Kidney capillary endothelial cell (primary cell): Measurements from ENCODE around the gene EPB41L4B.

Source experiments
- DNase-seq: peaks from one replicate; pipeline ENCODE4 v3.0.0-alpha.2; 2018; ENCODE audit warnings: low spot score

EPB41L4B gene

DNA sequence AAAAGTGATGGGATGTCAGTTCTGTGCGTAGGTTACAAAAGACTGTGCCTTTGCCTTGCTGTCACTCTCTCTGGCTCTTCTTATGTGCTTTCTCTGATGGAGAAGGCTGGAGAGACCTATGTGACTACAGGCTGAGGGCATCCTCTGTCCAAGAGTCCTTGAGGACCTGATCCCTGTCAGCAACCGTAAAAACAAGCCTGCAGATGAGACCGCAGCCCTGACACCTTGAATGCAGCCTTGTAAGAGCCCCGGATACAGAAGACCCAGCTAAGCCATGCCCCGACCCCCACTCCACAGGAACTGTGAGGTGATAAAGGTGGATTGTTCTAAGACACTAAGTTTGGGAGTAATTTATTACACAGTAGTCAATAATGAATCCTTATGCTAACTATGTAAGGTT lies 121.2 kb downstream of the EPB41L4B start:
- no peak for DNase-seq

DNA sequence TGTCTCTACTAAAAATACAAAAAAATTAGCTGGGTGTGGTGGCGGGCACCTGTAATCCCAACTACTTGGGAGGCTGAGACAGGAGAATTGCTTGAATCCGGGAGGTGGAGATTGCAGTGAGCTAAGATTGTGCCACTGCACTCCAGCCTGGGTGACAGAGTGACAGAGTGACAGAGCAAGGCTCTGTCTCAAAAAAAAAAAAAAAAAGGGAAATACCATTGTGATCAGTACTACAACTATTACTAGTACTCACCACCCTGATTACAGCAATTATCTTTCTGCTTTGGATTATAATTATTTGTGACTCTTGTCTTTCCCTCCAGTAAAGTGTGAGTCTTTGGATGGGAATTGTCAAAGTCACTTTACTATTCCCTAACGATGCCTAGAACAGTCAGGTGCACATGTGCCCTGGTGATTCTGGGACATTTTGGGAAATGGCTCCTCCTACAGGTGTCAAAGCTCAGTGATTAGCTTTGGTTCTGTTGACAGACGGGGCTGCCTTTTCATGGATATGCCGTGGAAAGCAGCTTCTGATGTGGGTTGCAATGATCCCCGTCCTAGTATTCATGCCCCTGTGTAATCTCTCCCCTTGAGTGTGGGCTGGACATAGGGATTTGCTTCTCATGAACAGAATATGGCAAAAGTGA lies 122.0 kb downstream of the EPB41L4B start:
- no peak for DNase-seq

DNA sequence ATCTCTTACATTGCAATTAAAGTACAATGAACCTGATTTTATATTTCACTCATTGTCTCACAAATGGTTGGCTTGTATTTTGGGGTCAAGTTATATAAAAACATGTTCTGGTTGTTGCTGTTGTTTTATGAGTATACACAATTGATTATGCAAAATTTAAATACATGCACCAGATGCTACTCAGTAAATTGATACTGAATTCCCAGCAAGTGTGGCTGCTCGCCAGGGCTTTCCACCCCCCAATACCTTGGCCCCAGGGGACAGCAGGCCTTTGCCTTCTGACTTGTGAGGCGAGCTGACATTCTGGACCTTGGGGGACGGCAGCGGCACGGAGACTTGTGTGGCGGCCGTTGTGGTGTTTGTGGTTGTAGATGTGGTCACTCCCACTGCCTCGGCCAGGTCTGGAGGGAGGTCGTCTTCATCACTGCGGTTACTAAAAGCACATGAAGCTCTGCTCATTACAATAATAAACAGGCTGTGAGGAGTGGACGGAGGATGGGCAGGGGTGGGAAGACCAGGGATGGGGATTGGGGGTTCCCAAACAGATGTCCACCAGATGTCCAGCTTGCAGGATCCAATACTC lies 126.8 kb downstream of the EPB41L4B start:
- DNase-seq: no peak

DNA sequence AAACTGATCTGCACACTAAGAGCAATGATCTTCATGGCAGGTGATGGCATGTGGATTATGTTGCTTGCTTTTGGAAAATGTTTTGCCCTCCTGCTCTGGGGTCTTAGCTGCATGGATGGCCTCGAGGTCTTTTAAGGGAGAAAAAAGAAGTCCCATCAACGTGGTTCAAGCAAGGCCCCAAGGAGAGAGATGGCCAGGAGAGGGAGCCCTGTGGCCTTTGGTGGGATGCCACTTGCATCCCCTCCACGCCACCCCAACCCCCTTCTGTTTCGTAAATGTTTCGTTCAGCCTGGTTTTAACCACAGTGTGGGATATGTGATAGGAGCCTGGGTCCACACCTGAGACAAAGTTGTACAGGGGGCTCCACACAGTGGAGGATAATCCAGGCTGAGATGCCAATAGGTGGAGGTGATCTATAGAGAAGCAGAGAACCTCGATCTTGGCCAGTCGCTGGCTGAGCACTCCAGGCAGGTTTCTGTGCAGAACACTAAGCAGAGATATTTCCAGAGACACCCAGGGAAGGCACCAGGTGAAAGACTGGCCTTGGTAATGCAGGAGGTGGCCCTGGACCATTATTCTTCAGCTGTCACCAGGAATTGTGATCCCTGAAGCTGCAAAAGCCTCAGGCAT lies 128.0 kb downstream of the EPB41L4B start:
- DNase-seq: peak; percentile 12

DNA sequence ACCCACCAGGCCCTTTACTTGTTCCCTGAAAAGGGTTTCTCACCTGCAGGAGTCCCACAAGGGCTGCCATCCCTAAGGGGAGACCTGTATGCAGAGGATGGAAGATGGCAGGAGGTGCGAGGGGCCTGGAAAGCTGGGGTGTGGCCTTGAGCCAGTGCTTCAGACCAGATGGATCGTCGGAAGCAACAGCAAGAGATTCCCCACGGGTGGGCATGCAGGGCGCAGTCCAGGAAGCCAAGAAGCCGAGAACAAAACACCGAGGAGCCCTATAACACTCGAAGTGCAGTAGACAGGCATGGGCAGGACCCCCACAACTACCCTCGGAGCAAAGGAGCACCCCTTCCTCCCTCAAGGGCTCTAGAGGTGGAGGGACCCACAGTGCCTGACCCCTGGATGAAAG lies 129.1 kb downstream of the EPB41L4B start:
- DNase-seq: no peak

DNA sequence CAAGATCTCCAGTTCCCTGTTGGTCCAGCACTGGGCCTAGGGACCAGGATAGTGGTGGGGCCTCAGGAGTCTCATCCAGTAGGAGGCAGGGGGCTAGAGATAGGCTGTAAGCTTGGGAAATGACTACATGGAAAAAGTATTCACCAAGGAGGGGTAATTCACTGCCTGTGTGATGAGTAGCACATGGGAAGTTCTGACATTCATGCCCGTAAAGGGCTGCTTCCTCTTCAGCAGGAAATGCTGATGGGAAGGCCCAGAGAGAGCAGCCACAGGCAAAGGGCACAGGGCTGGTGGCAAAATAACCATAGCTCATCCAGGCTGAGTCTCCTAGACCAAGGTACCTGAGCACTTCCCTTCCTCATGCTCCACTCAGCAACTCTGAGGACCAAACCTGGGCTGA lies 130.7 kb downstream of the EPB41L4B start:
- peak; percentile 82 for DNase-seq

DNA sequence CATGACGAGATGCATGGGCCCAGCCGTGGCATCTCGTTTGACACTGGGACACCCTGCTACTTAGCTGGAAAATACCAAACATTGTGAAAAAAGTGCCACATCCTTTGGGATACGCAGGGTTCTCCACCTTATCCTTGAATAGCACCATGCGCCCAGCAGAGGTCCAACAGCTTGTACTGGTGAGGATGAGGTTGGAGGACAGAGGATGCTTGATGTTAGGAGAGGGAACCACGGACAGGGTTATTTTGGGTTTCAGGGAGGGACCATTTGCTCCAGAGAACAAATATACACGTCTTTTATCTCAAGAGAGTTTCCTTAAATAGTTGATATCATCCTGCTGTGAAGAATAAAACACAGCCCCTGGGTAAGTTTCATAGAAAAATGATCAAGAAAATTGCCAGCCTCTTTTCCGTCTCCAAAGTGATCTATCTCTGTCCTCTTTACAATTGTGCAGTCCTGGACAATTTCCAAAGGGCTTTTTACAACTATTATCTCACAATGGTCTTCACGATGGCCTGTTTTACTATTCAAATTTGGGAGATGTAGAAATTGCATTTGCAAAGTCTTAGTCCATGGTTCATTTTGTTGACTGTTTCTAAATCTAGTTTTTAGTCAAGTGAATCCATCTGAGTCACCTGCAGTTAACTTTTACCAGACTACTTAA lies 133.9 kb downstream of the EPB41L4B start:
- DNase-seq: no peak

DNA sequence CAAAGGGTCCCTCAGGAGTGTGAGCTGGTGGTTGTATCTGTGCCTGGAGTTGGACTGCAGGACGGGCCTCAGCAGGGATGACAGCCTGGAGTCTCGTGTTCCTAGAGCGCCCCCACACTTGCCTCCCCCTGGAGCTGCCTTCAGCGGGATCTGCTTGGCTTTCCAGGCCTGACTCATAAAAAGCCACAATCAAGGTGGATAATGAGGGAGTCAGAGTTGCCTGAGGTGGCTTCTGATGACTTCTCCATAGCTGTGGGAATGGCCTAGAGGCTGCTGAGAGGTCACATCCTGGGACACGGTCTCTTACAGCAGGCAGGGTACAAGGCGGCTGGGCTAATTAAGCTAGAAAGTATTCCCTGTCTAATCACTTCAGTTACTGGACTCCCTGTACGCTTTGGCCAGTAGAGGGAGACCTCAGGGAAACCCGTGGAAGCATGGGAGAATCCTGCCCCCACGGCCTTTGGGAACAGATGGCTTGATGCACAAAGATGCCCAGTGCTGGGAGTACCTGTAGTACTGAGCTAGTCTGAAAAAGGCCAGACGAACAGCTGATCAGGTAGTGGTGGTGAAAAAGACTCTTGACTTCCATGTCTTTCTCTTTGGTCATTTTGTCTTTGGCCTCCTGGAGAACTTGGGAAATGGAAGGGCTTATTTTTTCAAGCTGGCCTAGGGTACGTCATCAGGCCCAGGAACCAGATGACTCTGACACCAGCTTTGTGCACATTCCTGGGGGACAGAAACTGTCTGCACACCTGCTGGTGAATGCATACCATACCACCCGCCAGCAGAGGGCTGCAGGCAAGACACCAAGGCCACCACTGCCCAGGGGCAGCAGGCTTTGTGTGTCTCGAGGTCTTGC lies 137.7 kb downstream of the EPB41L4B start:
- peak; percentile 20 for DNase-seq

DNA sequence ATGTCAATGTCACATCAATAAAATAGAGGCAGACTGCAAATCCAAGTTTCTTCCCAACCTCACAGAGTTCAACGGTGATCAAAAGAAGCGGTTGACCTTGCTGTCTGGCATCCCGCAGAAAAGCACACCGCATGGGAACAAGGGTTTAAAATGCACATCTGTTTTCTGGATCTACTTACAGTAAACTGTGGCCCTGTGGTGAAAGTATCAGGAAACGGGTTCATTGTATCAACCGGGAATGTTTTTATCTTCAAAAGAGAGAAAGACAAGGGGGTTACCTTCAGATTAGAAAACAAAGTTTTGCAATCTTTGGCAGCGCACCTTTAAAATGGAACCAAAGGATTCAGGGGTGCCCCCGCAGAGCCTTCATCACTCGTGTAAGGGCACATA lies 138.3 kb downstream of the EPB41L4B start:
- DNase-seq: no peak

DNA sequence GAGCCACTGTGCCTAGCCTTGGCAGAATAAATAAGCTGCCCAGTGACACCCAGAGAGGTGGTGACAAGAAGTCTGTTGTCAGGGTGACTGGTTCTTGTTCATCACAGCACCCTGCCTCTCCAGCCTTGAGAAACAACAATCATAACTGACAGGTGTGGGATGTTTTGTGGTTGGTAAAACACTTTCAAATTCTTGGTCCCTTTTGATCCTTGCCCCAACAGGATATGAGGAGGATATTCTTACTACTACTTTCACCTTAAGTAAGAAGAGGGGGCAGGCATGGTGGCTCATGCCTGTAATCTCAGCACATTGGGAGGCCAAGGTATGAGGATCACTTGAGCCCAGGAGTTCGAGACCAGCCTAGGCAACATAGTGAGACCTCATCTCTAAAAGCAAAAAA lies 139.6 kb downstream of the EPB41L4B start:
- DNase-seq: no peak

DNA sequence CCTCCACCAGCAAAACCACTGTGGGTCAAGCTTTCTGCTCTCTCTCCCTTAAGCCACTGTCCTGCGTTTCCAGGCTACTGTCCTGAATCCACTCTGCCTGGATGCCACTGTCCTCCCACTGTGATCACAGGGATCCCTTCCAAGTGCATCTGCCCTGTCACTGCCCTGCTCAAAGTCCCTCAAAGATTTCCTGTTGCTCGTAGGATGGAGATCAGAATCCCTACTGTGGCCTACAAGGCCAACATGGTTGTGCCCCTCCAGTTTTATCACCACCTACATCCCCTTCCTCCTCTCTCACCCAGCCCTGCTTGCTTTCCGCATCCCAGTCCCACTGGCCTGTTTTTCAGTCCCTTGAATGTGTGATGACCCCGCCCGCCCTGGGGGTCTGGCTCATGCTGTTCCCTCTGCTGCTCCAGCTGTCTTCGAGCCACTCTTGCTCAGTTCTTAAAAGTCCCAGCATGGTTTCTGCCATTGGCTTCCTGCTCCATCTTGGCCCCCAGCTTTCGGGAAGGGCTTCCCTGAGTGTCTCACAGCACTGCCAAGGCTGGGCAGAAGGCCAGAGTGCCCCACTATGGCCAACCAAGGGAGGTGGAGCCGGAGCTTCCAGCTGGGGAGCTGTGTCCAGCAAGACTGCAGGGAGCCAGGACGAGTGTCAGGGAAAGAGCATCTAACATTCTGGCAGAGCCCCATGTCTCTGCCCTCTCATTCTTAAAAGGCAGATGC lies 140.9 kb downstream of the EPB41L4B start:
- DNase-seq: no peak

DNA sequence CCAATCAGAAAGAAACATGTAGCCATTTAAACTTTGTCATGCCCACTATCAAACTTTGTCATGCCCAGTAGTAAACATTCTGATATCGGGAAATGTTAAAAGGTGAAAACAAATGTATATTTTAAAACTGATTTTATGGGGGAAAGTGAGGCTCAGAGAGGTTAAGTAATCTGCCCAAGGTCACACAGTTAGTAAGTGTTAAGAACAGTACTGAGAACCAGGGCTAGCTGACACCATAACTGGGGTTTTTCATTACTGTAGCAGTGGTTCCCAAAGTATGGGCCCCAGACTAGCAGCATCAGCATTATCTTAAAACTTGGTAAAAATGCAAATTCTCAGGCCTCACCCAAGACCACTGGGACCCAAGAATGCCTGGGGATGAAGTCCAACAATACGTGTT lies 143.9 kb downstream of the EPB41L4B start:
- no peak for DNase-seq

DNA sequence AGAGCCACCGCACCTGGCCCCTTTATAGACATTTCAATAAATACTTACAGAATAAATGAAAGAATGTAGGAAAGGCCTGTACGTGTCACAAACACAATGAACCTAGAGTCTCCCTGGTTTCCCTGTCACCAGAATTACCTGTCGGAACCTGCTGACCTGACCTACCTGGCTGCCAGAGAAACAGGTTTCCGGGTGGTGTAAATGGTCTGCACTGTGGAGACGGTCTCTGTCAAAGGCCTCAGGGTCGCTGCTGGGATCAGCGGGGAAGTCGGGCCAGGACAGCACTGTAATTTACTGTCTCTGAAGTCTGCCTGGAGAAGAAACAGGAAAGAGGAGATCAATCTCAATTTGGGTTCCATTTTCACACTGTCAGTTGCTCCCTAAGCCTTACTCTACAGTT lies 144.5 kb downstream of the EPB41L4B start:
- no peak for DNase-seq

DNA sequence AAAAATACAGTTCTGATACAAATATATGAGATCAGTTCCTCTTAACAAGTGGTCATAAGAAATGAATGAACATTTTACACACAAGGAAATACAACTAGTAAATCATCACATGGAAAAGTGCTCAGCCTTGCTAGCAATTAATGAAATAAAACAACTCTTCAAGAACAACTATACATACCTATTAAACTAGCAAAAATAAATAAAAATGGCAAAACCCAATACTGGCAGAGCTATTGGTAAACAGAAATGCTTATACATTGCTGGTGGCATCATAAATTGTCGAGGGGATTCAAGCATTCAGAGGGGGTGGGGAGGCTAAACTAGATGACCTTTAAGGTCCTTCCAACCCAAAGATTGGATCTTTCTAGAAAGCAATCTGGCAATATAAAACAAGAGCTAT lies 147.9 kb downstream of the EPB41L4B start:
- no peak for DNase-seq

DNA sequence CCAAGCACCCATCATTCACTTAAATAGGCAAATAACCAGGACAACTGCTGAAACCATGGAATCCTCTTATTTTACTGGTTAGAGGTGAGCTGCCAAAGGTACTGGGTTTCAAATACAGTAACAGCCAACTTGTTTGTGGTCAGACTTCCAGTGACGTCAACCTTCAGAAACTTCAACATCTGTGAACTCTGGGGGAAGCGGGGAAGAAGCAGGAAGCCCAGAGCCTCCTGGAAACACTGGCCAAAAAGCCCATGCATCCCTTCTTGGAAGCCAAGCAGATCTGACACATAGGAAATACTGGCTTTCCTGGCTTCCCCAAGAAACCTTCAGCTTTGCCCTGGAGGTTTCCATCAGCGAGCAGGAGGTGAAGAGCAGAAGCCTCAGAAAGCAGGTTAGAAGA lies 148.9 kb downstream of the EPB41L4B start:
- no peak for DNase-seq

DNA sequence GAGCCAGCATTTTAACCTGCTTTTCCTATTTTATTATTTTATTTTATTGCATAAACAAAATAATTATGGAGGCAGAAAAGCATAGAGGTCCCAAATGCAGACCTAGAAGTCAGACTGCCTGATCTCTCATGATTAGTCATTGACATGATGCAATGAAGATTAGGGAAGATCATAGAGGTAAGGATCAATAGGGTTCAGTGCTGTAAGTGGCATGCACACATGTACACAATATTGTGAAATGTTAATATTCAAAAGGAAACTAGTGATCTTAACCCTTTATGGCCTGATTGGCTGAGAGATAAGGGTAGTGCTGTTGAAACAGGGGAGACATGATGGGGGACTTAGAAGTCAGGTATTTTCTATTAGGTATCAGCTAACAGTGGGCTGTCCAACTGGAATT lies 152.7 kb downstream of the EPB41L4B start:
- DNase-seq: no peak

DNA sequence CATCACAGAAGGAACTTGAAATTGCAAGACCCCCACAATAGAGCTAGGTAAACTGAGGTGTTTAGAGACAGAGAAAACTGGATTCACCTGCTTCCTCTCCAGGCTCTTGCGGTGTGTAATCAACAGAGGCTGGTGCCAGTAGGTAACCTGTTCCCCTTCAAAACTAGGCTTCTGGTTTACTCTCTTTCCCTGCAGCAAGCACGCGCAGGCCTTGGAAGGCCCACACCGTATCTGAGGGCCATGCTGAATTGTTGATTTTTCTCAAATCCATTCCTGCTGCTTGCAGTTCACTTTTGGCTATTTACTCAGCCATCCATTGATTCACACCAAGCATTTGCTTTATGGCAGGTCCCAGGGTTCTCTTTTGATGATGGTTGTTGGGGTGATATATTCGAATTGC lies 153.1 kb downstream of the EPB41L4B start:
- DNase-seq: no peak

DNA sequence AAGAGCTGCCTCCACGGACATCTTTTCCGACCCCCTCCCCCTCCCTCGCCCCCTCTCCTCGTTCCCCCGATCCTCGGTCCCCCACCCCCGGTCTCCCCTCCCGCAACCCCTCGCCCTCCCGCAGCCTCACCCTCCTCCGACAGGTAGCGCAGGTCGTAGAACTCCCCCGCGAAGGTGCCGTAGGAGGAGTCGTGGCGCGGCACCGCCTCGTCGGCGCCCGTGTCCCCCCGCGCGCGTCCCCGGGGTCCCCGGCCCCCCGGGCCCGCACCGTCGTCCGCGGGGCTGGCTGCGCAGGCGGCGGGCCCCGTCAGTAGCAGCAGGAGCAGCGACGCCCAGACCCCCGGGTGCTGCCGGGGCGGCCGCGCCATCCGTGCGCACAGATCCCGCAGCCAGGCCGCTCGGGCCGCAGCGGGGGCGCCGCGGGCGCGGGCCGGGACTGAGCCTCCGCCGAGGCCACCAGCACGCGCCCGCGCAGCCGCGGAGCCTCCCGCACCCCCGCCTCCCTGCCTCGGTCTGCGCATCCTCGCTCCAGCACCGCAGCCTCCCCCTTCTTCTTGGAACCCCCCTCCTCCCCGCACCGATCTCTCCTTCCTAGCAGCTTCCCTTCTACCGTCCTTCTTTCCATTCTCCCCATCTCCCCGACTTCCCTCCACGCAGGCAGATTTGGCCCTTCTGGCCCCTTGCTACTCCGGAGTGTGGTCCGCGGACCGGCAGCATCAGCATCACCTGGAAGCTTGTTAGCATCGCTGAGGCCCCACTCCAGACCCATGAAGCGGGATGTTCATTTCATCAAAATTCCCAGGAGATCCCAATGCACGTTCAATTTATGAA lies 153.9 kb downstream of the EPB41L4B start, which contains the start of gene FRRS1L:
Gene FRRS1L (minus strand): TSS at position 479 of the 831 bp plus-strand sequence. CDS start 111 bp downstream, at position 368.
- DNase-seq: no peak

DNA sequence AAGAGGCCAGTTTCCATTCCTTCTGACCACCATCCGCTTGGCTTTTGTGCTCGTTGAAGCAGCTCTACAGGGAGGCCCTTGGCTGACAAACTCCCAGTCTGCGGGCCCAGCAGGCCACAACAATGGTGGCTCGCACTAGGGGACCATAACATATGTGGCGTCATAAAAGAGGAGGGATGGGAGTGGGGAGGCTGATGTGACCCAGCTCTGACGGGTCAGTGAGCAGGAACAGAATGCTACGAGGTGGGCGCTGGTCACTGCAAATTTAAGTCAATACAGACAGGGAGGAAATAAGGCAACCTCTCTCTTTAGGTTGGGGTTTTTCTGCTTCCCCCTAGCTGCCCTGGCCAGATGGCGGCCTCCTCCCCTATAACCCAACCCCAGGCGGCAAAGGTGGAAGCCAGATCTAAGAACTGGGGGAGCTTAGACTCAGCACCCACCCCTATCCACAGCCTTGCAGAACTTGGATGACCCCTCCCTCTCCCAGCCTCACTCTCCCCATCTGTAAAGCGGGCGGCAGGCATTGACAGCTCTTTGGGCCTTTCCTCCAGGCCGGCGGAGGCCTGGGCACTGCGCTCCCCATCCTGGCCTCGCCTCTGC lies 154.6 kb downstream of the EPB41L4B start:
- DNase-seq: no peak

DNA sequence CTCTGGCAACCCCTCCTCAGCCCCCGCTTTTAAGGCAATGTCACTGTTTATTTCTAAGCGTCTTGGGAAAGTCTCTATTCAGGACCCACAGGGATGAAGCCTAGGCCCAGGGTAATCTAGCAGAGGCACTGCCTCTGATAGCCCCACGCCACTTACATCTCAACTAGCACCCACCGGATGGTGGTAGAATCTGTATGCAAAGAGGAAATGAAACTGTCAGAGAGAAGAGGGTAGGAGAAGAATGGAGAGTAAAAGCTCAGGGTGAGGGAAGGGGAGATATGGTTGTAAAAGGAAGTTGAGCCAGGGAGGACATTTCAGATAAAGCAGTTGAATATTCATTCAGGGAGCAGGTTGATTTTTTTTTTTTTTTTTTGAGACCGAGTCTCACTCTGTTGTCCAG lies 156.8 kb downstream of the EPB41L4B start:
- DNase-seq: no peak
